Astrocyte (in vitro differentiated cells and primary cell): ENCODE results near the gene WARS2. TPM values are rescaled to one million over a fixed set of nuclear protein-coding genes. Genes with fewer than 3 reads are reported as not detected.

Source experiments
- DNase-seq: peaks from one replicate; pipeline ENCODE4 v3.0.0-alpha.2; 2010; ENCODE audit warnings: low read depth
- FAIRE-seq: peaks from 2 replicates; lab custom pipeline; 2011; peaks lifted over from hg19 to GRCh38; lab: Jason Lieb, UNC
- H2AFZ ChIP-seq: 2 replicates; pipeline ENCODE4 v1.6.0; 2012; ENCODE audit warnings: low read depth, low read length, inconsistent platforms
- H3K27ac ChIP-seq: 2 replicates; pipeline ENCODE4 v1.5.1; 2011; ENCODE audit warnings: low read depth, low read length, inconsistent platforms
- H3K27me3 ChIP-seq: 2 replicates; pipeline ENCODE4 v1.6.0; 2011; ENCODE audit warnings: low read length, inconsistent platforms; ENCODE audit not compliant: insufficient read depth
- H3K36me3 ChIP-seq: 2 replicates; pipeline ENCODE4 v1.5.1; 2011; ENCODE audit warnings: low read length, inconsistent platforms; ENCODE audit not compliant: insufficient read depth
- H3K4me1 ChIP-seq: 2 replicates; pipeline ENCODE4 v1.5.1; 2011; ENCODE audit warnings: low read length, inconsistent platforms; ENCODE audit not compliant: insufficient read depth
- H3K4me2 ChIP-seq: 2 replicates; pipeline ENCODE4 v1.6.0; 2012; ENCODE audit warnings: low read length, inconsistent platforms
- H3K4me3 ChIP-seq: 2 replicates; pipeline ENCODE4 v1.5.1; 2011; ENCODE audit warnings: low read depth, mild to moderate bottlenecking, low read length, inconsistent platforms; ENCODE audit not compliant: insufficient read depth
- H3K79me2 ChIP-seq: 2 replicates; pipeline ENCODE4 v1.6.0; 2012; ENCODE audit warnings: mild to moderate bottlenecking, low read length, inconsistent platforms; ENCODE audit not compliant: insufficient read depth
- H3K9ac ChIP-seq: 2 replicates; pipeline ENCODE4 v1.6.0; 2012; ENCODE audit warnings: mild to moderate bottlenecking, low read length, inconsistent platforms
- H3K9me3 ChIP-seq: 2 replicates; pipeline ENCODE4 v1.5.1; 2012; ENCODE audit warnings: low read depth, mild to moderate bottlenecking, low read length, inconsistent platforms; ENCODE audit not compliant: insufficient read depth
- H4K20me1 ChIP-seq: 2 replicates; pipeline ENCODE4 v1.6.0; 2012; ENCODE audit warnings: low read length, inconsistent platforms; ENCODE audit not compliant: insufficient read depth
- H3K27ac Mint-ChIP-seq: one replicate; pipeline ENCODE4 v1.8.0; 2021; ENCODE audit warnings: mild to moderate bottlenecking, mixed read lengths; ENCODE audit not compliant: unreplicated experiment
- H3K27me3 Mint-ChIP-seq: one replicate; pipeline ENCODE4 v1.8.0; 2021; ENCODE audit warnings: low read depth, mixed read lengths; ENCODE audit not compliant: unreplicated experiment
- H3K36me3 Mint-ChIP-seq: one replicate; pipeline ENCODE4 v1.8.0; 2021; ENCODE audit warnings: low read depth, mixed read lengths; ENCODE audit not compliant: unreplicated experiment
- H3K4me1 Mint-ChIP-seq: one replicate; pipeline ENCODE4 v1.8.0; 2021; ENCODE audit warnings: low read depth, mixed read lengths; ENCODE audit not compliant: unreplicated experiment
- H3K4me3 Mint-ChIP-seq: one replicate; pipeline ENCODE4 v1.8.0; 2021; ENCODE audit warnings: mild to moderate bottlenecking, moderate library complexity, mixed read lengths; ENCODE audit not compliant: unreplicated experiment
- H3K9me3 Mint-ChIP-seq: one replicate; pipeline ENCODE4 v1.8.0; 2021; ENCODE audit warnings: mild to moderate bottlenecking, mixed read lengths; ENCODE audit not compliant: unreplicated experiment
- CTCF ChIP-seq: IDR thresholded peaks from 2 replicates; pipeline ENCODE4 v1.5.1; 2011; ENCODE audit warnings: low read depth, mild to moderate bottlenecking, inconsistent platforms, low read length, moderate library complexity; ENCODE audit not compliant: insufficient read depth
- EZH2 ChIP-seq: IDR thresholded peaks from 2 replicates; pipeline ENCODE4 v1.6.1; 2012; ENCODE audit warnings: mild to moderate bottlenecking, low read length, inconsistent platforms; ENCODE audit not compliant: insufficient read depth
- total RNA-seq: library from RNA; stranded (reverse); gene quantifications from 2 replicates; pipeline ENCODE4 v1.2.1, GENCODE V29; 2021

The WARS2 gene
- total RNA-seq, 1 donor from 2014 or later, result 10.5 TPM

- peaks cover 2% of the 10 kb centered on the region for H3K36me3 Mint-ChIP-seq
- H3K4me3 Mint-ChIP-seq, result no peak overlapping the region
- H3K27me3 Mint-ChIP-seq, result no peaks in the 10 kb centered on the region
- no peaks in the 10 kb centered on the region for H3K4me1 Mint-ChIP-seq
- Histone ChIP-seq H3K4me3 (no peak overlapping the region), H3K4me2 (no peak overlapping the region), H3K9me3 (no peaks in the 10 kb centered on the region), H3K36me3 (no peaks in the 10 kb centered on the region), H3K4me1 (no peaks in the 10 kb centered on the region), H4K20me1 (no peaks in the 10 kb centered on the region), H3K79me2 (no peaks in the 10 kb centered on the region), H3K27ac (no peak overlapping the region), H2AFZ (no peak overlapping the region), H3K9ac (no peak overlapping the region), H3K27me3 (no peaks in the 10 kb centered on the region)
- no peak for DNase-seq
- H3K27ac Mint-ChIP-seq, result no peak overlapping the region
- TF ChIP-seq CTCF, result no peak
- no peak for TF ChIP-seq EZH2
- no peaks in the 10 kb centered on the region for H3K9me3 Mint-ChIP-seq
- FAIRE-seq, result no peak
Observed at GRCh38 chr1:119040489-119040888, 100.0 kb downstream of the WARS2 start.

DNA sequence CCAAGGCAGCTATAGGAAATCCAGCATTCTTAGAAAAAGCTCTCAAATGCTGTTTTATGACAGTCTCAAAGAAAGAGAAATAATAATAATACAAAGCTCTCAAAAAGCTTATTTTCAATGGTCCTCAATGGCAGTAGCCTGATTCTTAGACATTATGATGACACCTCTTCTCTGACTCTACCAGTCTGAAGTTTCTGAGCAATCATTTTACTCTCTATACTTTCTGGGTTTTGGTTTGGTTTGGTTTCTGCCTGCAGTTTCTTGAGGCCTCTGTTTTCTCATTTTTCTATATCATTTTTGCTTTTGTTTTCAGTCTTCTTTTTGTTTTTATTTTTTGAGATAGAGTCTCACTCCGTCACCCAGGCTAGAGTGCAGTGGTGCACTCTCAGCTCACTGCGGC is 102.1 kb downstream of the WARS2 start:
- Histone ChIP-seq H4K20me1 (no peaks in the 10 kb centered on the region), H2AFZ (no peak overlapping the region), H3K9ac (no peak overlapping the region), H3K4me1 (no peaks in the 10 kb centered on the region), H3K27ac (no peak overlapping the region), H3K79me2 (no peaks in the 10 kb centered on the region), H3K4me2 (no peak overlapping the region), H3K36me3 (no peaks in the 10 kb centered on the region), H3K9me3 (no peaks in the 10 kb centered on the region), H3K4me3 (no peak overlapping the region), H3K27me3 (no peaks in the 10 kb centered on the region)
- Mint-ChIP-seq H3K27me3 (no peaks in the 10 kb centered on the region), H3K4me1 (no peaks in the 10 kb centered on the region), H3K36me3 (peaks cover 2% of the 10 kb centered on the region), H3K9me3 (no peaks in the 10 kb centered on the region), H3K4me3 (no peak overlapping the region), H3K27ac (no peak overlapping the region)
- FAIRE-seq (no peak), DNase-seq (no peak)
- TF ChIP-seq EZH2 (no peak), CTCF (no peak)

DNA sequence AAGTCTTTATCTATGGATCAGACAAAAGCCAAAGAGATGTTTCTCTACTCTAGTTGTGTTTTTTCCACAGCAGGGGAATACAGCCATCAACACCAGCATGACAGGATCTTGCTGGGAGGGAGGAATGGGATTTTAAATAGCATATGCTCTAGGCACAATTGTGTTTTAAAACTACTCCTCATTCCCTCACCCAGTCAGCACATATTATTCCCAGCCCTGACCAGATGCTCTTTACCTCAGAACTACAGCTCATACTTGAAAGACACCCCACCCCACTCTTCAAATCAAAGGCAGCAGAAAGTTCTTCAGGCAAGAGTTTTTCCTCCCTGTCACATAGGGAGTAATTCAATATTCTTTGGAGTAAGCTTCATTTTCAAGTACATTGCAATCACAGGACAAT is 106.1 kb downstream of the WARS2 start:
- no peaks in the 10 kb centered on the region for H4K20me1 ChIP-seq

More for the DNA sequence above, 106.1 kb downstream of the WARS2 start:
- H3K4me3 Mint-ChIP-seq, result no peak overlapping the region
- Histone ChIP-seq H3K36me3 (no peaks in the 10 kb centered on the region), H3K79me2 (no peaks in the 10 kb centered on the region), H3K9me3 (no peaks in the 10 kb centered on the region), H3K4me3 (no peak overlapping the region), H3K9ac (no peak overlapping the region), H3K4me2 (no peak overlapping the region), H3K27me3 (no peaks in the 10 kb centered on the region), H3K4me1 (no peaks in the 10 kb centered on the region), H3K27ac (no peak overlapping the region), H2AFZ (no peak overlapping the region)
- no peak overlapping the region for H3K27ac Mint-ChIP-seq
- TF ChIP-seq EZH2, result no peak
- TF ChIP-seq CTCF, result no peak
- FAIRE-seq (no peak), DNase-seq (no peak)
- H3K4me1 Mint-ChIP-seq, result no peaks in the 10 kb centered on the region
- peaks cover 9% of the 10 kb centered on the region for H3K36me3 Mint-ChIP-seq
- no peaks in the 10 kb centered on the region for H3K27me3 Mint-ChIP-seq
- H3K9me3 Mint-ChIP-seq, result no peaks in the 10 kb centered on the region
